Stimulated activated CD8-positive, alpha-beta memory T cell treated with anti-CD3 and anti-CD28 coated beads, Interleukin-15, amount 100 ng/mL, for 4 hours (primary cell): ENCODE data around the gene DOCK6.

Source experiments
- DNase-seq, 2 donors: peaks; one replicate each; pipeline ENCODE4 v3.0.0-alpha.2; 2020; ENCODE audit warnings: low read depth in 2 of 2

The DOCK6 gene

GRCh38 chr19:11273989-11274388 is 11.7 kb upstream of the DOCK6 start:
- no peak for DNase-seq

DNA sequence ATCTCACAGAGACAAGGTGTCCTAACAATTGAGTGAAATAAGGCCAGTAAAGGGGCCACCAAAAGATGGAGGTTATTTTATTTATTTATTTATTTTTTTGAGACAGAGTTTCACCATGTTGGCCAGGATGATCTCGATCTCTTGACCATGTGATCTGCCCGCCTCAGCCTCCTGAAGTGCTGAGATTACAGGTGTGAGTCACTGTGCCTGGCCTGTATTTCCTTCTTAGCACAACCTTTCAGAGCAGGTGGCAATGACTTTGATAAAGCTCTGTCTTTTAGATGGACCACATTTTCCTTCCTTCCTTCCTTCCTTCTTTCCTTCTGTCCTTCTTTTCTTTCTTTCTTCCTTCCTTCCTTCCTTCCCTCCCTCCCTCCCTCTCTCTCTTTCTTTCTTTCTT is 11.0 kb upstream of the DOCK6 start:
- DNase-seq = no peak

DNA sequence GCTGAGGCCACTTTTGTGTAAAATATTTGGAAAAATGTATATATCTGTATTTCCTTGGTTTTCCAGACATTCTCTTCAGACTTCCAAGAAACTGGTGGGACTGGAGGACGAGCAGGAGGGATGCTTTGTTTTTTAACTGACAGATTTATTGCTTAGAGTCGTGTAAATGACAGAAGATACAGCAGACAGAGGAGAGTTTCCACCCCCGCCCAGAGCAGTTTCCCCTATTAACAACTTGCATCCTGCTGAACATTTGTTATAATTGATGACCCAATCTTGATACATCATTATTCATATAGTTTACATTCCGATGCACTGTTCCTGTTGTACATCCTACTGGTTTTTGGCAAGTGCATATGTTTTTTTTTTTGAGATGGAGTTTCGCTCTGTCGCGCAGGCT is 7.1 kb upstream of the DOCK6 start:
- no peak for DNase-seq

- DNase-seq = no peak
These were observed 6.5 kb upstream of the DOCK6 start for GRCh38 chr19:11268783-11269267.

DNA sequence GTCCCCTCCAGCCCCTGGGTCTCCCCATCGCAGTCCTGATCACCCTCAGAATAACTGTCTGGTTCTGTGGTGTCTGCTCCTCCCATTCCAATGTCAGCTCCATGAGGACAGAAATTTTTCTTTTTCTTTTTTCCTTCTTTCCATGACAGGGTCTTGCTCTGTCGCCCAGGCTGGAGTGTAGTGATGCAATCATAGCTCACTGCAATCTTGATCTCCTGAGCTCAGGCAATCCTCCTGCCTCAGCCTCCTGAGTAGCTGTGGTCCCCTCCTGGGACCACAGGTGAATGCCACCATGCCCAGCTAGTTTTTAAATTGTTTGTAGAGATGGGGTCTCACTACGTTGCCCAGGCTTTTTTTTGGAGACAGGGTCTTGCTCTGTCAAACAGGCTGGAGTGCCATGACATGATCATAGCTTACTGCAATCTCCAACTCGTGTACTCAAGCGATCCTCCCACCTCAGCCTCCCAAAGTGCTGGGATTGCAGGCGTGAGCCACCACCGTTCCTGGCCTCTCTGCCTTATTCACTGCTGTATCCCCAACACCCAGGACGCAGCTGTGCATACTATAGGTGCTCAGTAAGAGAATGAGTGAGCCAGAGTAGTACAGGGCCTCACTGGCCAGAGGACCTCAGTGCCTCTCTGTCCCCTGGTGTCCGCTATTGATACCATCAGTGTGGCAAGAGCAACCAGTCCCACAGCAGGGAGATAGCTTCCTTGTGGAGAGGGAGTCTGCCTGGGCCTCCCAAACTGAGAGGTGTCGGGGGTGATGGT is 5.2 kb upstream of the DOCK6 start:
- no peak for DNase-seq

GRCh38 chr19:11265785-11266236 is 3.5 kb upstream of the DOCK6 start:
- DNase-seq = no peak

DNA sequence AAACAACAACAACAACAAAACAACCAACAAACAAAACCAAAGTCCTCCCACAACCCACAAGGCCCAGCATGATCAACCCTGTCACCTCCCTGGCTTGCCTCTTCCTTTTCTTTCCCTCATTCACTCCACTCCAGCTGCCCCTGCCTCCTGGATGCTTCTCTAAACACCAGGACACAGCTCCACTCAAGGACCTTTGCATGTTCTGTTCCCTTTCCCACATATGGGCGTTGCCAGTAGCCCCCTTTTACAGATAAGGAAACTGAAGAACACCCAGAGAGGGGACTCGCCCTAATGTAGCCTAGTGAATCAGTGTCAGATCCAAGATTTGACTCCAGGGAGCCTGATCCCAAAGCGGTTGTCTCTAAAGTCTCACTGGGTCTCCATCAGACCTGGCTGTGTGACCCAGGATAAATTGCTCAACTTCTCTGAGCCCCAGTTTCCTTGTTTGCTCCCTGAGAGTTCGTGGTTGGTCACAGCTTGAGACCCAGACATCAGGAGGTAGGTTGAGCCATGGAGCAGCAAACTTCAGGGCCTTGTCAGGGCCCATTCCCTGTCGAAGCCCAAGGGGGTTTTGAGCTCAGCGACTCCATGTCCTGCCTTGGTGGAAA is 3.0 kb upstream of the DOCK6 start:
- DNase-seq = no peak

- no peak for DNase-seq
These were observed 2.3 kb upstream of the DOCK6 start for GRCh38 chr19:11264452-11265176.

DNA sequence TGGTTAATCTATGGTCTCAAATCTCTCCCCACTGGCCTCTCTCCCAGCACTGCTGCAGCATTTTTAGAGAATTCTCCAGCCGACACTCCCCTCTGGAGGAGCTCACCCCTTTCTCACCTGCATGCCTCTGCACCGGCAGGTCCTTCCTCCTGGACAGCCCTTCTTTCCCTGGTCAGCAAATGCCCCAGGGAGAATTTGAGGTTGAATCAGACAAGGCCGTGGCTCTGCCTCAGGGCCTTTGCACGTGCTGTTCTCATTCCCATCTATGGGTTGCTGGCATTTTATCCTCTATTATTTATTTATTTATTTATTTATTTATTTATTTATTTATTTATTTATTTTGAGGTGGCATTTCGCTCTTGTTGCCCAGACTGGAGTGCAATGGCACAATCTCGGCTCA is 1.4 kb upstream of the DOCK6 start:
- DNase-seq = no peak

DNA sequence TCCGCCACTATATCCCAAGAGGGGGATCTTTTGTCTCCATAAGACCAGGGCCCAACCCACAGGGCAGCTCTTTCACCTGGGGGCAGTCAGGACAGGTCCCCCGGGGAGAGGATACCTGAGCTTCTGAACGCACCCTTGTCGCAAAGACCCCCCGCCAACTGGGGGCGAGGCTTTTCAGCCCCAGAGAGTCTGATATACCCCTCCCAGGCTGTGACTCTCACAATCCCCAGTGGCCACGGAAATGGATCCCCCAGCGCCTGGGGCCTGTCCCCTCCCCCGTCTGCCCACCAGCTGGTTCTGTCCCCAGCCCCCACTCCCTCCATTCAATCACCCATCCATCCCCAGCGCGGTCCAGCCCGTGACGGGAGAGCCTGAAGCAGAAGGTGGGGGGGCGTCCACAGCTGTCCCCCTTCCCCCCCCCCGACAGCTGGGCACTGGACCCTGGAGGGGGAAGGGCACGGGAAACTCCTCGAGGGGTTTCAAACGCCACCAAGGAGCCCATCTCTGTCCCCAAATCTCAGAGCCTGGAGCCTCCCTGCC is 823 bp downstream of the DOCK6 start:
- no peak for DNase-seq

DNA sequence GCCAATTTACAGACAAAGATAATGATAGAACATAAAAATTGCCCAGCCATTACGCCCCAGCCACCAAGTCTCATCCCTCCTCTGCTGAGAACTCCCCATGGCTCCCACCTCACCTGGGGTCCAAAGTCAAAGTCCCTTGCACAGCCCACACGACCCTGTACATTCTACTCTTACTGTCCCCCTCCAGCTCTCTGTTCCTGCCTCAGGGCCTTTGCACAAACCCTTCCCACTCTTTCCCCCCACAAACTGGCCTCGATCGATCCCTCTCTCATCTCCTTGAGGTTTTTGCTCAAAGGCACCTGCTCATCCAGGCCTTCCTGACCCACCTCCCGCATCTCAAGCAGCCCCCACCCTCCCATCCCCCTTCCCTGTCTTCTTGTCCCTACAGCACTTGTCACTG is 1.3 kb downstream of the DOCK6 start:
- DNase-seq = no peak

- DNase-seq = no peak
These were observed 4.4 kb downstream of the DOCK6 start for GRCh38 chr19:11257846-11258380.

DNA sequence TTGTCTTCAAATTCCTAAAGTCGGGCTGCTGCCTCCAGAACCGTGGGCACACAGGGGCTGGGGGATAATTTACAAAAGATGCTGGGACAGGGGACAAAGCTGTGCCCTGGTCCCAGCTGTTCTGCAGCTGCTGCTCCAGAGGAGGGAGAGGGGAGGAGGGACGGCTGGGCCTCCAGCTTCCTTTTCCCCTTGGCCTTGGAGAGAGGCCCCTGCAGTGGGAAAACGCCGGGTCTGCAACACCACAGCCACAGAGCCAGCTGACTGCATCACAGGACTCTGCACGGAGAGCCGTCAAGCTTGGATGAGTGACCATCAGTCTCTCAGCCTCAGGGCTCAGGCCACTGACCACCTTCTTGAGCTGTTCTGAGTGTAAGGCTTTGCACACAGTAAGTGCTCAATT is 6.1 kb downstream of the DOCK6 start:
- no peak for DNase-seq

GRCh38 chr19:11254666-11255065 is 7.7 kb downstream of the DOCK6 start:
- DNase-seq = no peak

DNA sequence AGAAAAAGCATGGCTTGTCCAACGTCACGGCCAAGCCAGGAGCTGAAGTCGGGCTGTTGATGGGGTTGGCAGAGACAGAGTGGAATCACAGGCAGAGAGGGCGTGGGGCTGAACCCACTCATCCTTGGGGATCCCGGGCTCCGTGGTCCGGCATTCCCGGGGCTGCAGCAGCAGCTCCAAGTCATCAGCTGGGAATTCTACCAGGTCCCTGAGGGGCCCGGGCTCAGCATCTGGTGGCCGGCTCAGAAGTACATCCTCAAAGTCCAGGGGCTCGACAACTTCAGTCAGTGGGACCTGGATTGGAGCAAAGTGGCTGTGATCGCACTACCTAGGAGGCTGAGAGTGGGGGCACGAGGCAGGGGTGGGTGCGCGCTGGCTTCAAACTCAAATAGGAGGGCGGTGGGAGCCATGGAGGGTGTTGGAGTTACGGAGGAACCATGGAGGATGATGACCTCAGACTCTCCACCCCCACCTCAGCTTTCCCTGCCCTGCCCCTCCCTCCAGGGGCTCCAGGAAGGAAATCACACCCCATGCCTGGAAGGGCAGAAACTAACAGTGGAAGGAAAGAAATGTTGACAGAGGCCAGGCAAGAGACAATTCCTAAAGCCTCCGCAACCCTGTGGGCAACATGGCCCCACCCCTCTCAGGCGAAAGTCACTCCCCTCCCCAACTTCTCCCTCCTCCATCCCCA is 9.5 kb downstream of the DOCK6 start:
- DNase-seq = no peak

- DNase-seq = no peak
These were observed 10.5 kb downstream of the DOCK6 start for GRCh38 chr19:11251650-11252314.

DNA sequence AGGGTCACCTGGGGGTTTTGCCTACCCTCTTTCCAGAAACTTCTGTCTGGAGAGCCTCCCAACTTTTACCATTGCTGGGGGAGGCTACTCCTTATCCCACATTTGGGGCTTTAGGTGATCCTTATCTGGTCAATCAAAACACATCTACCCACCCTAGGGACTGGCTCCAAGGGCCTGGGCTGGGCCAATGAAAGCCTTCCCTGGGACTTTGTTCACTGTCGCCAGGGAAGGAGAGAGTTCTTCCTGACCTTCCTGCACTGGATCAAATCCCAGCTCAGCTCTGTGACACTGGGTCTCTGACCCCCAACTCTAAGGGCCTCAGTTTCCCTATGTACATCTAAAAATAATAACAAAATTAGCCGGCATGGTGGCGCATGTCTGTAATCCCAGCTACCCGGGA is 11.1 kb downstream of the DOCK6 start:
- DNase-seq = no peak

- no peak for DNase-seq
These were observed 13.5 kb downstream of the DOCK6 start for GRCh38 chr19:11248852-11249251.

GRCh38 chr19:11247934-11248333 is 14.4 kb downstream of the DOCK6 start:
- no peak for DNase-seq

DNA sequence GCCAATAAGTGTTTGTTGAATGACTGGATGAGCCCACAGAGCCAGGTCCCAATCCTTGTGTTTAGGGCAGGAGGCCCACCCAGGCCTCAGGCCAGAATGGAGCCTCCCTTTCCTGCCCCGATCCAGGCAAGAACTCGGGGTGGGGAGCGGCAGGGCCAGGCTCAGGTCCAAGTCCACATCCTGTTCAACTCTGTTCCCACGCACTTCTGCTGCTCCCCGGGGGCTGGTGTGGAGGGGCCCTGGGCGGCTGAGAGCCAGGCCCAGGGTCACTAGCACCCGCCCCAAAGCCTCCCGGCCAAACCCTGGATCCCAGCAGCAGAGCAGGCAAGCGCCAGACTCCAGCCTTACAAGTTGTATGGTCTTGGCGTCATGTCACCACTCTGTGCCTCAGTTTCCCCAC is 14.9 kb downstream of the DOCK6 start:
- DNase-seq = no peak

- no peak for DNase-seq
These were observed 15.4 kb downstream of the DOCK6 start for GRCh38 chr19:11246941-11247340.
